Osteocyte (in vitro differentiated cells): ENCODE results near the gene F11. TPM values are rescaled to one million over a fixed set of nuclear protein-coding genes. Genes with fewer than 3 reads are reported as not detected.
"Not testable (repeated sequence)": the region's sequence is repeated elsewhere in the genome, so short reads cannot be mapped to it uniquely, and the experiment has no call there.

Experiments used
- DNase-seq: peaks from one replicate; pipeline ENCODE4 v3.0.0; 2021; ENCODE audit warnings: mixed read lengths; ENCODE audit not compliant: unreplicated experiment; ENCODE audit errors: extremely low spot score
- H3K27ac Mint-ChIP-seq: one replicate; pipeline ENCODE4 v1.8.0; 2021; ENCODE audit warnings: mild to moderate bottlenecking, mixed read lengths; ENCODE audit not compliant: unreplicated experiment
- H3K27me3 Mint-ChIP-seq: one replicate; pipeline ENCODE4 v1.8.0; 2021; ENCODE audit warnings: mixed read lengths; ENCODE audit not compliant: unreplicated experiment
- H3K36me3 Mint-ChIP-seq: one replicate; pipeline ENCODE4 v1.8.0; 2021; ENCODE audit warnings: mixed read lengths; ENCODE audit not compliant: unreplicated experiment
- H3K4me1 Mint-ChIP-seq: one replicate; pipeline ENCODE4 v1.8.0; 2021; ENCODE audit warnings: mixed read lengths; ENCODE audit not compliant: unreplicated experiment
- H3K4me3 Mint-ChIP-seq: one replicate; pipeline ENCODE4 v1.8.0; 2021; ENCODE audit warnings: mild to moderate bottlenecking, moderate library complexity, mixed read lengths; ENCODE audit not compliant: unreplicated experiment
- H3K9me3 Mint-ChIP-seq: one replicate; pipeline ENCODE4 v1.8.0; 2021; ENCODE audit warnings: mixed read lengths; ENCODE audit not compliant: unreplicated experiment
- total RNA-seq: library from RNA; stranded (reverse); gene quantifications from 2 replicates; pipeline ENCODE4 v1.2.1, GENCODE V29; 2021
- TF ChIP-seq, protein P1 (sequence below): fragments of 200-600 bp; sonication (generic); IDR thresholded peaks from 2 replicates; pipeline ENCODE4 v1.5.0; 2021; ENCODE audit warnings: antibody characterized with exemption, mild to moderate bottlenecking, moderate library complexity

Gene F11
- total RNA-seq, 1 donor from 2014 or later, result not detected

- peaks cover 19% of the 10 kb centered on the region for H3K27me3 Mint-ChIP-seq
- no peak overlapping the region for H3K27ac Mint-ChIP-seq
- no peak for DNase-seq
- H3K36me3 Mint-ChIP-seq, result no peaks in the 10 kb centered on the region
- peaks cover 9% of the 10 kb centered on the region for H3K4me1 Mint-ChIP-seq
- H3K4me3 Mint-ChIP-seq, result peak overlapping the region; percentile 62
- TF ChIP-seq, protein P1, sequence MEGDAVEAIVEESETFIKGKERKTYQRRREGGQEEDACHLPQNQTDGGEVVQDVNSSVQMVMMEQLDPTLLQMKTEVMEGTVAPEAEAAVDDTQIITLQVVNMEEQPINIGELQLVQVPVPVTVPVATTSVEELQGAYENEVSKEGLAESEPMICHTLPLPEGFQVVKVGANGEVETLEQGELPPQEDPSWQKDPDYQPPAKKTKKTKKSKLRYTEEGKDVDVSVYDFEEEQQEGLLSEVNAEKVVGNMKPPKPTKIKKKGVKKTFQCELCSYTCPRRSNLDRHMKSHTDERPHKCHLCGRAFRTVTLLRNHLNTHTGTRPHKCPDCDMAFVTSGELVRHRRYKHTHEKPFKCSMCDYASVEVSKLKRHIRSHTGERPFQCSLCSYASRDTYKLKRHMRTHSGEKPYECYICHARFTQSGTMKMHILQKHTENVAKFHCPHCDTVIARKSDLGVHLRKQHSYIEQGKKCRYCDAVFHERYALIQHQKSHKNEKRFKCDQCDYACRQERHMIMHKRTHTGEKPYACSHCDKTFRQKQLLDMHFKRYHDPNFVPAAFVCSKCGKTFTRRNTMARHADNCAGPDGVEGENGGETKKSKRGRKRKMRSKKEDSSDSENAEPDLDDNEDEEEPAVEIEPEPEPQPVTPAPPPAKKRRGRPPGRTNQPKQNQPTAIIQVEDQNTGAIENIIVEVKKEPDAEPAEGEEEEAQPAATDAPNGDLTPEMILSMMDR, result no peak
- peaks cover 4% of the 10 kb centered on the region for H3K9me3 Mint-ChIP-seq
These were observed 904 bp downstream of the F11 start for GRCh38 chr4:186266729-186267456.

- TF ChIP-seq, protein P1, result no peak
- Mint-ChIP-seq H3K9me3 (peaks cover 4% of the 10 kb centered on the region), H3K4me3 (no peak overlapping the region), H3K36me3 (no peaks in the 10 kb centered on the region), H3K27ac (no peak overlapping the region), H3K4me1 (peaks cover 9% of the 10 kb centered on the region), H3K27me3 (peaks cover 40% of the 10 kb centered on the region)
- no peak for DNase-seq
These were observed 5.2 kb downstream of the F11 start for GRCh38 chr4:186271081-186271678.

GRCh38 chr4:186272699-186273391 lies 6.9 kb downstream of the F11 start:
- H3K4me3 Mint-ChIP-seq, result no peak overlapping the region
- H3K27me3 Mint-ChIP-seq, result peaks cover 43% of the 10 kb centered on the region
- no peaks in the 10 kb centered on the region for H3K36me3 Mint-ChIP-seq
- DNase-seq, result no peak
- no peaks in the 10 kb centered on the region for H3K4me1 Mint-ChIP-seq
- peaks cover 4% of the 10 kb centered on the region for H3K9me3 Mint-ChIP-seq
- TF ChIP-seq, protein P1, result no peak
- H3K27ac Mint-ChIP-seq, result no peak overlapping the region

DNA sequence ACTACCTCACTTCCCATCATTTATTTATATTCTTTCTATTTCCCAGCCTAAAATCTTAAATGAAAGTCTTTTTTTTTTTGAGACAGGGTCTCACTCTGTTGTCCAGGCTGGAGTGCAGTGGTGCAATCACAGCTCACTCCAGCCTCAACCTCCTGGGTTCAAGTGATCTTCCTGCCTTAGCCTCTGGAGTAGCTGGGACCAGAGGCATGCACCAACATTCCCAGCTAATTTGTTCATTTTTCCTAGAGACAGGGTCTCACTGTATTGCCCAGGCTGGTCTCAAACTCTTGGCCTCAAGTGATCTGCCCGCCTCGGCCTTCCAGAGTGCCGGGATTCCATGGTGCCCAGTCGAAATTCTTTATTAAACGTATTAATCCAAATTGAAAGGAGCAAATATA lies 7.4 kb downstream of the F11 start:
- not testable (repeated sequence) for H3K36me3 Mint-ChIP-seq, DNase-seq, H3K27ac Mint-ChIP-seq, H3K4me1 Mint-ChIP-seq, H3K9me3 Mint-ChIP-seq, H3K4me3 Mint-ChIP-seq
- peaks cover 48% of the 10 kb centered on the region for H3K27me3 Mint-ChIP-seq

- TF ChIP-seq, protein P1, result no peak
- H3K27me3 Mint-ChIP-seq, result peaks cover 21% of the 10 kb centered on the region
- H3K27ac Mint-ChIP-seq, result no peak overlapping the region
- H3K4me3 Mint-ChIP-seq, result no peak overlapping the region
- H3K4me1 Mint-ChIP-seq, result no peaks in the 10 kb centered on the region
- no peaks in the 10 kb centered on the region for H3K36me3 Mint-ChIP-seq
- no peaks in the 10 kb centered on the region for H3K9me3 Mint-ChIP-seq
- no peak for DNase-seq
These were observed 17.3 kb downstream of the F11 start for GRCh38 chr4:186283311-186283710.
